Glomerular endothelial cell (primary cell): Measurements from ENCODE around the gene MLLT6. TPM values are rescaled to one million over a fixed set of nuclear protein-coding genes. Genes with fewer than 3 reads are reported as not detected.

Experiments
- DNase-seq: peaks from one replicate; pipeline ENCODE4 v3.0.0-alpha.2; 2011; ENCODE audit warnings: low read depth, low spot score; ENCODE audit errors: extremely low read depth
- total RNA-seq: library from RNA; depleted of rRNA; stranded (reverse); fragments of >200 nt; gene quantifications from 2 replicates; pipeline ENCODE4 v1.2.3, GENCODE V29; 2015

MLLT6 gene
- total RNA-seq, result 31.7 and 45.8 TPM in 2 replicates

DNA sequence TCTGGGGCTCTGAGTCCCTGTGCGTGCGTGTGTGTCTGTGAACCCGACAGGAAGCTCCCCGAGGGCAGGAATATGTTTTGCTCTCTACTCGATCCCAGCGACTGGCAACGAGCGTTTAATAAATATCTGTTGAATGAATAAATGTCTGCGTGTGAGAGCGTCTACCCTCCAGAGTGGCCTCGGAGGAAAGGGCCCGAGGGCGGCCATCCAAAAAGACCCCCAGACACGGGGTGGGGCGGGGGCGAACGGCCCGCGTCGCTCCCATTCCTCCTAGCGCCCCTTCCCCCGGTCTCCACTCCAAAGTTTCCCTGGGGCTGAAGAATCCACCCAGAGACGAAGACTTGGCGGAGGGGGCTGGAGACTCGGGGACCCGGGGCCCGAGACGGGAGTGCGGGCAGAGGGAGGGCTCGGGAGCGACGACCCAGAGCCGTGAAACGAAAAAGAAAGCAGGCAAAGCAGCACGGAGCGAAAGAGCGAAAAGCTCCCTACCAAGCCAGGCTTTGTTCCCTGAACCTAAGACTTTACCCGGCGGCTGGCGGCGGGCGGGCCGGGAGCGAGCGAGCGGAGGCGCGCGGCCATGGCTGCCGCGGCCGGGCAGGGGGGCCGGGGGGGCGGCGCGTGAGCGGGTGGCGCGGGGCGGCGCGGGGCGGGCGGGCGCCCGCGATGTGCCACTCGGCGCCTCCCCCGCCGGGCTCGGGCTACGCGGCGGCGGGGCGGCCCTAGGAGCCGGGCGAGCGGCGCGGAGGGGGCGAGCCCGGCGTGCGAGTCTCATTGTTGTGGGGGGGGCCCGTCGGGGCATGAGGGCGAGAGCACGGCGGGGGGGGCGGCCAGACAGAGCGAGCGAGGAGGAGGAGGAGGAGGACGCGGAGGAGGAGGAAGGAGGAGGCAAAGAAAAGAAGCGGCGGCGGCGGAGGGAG lies at the start of gene MLLT6:
Gene MLLT6, plus strand, starts transcription at position 668 of the 917 bp plus-strand sequence. CDS start 360 bp downstream, outside the sequence.
- no peak for DNase-seq

DNA sequence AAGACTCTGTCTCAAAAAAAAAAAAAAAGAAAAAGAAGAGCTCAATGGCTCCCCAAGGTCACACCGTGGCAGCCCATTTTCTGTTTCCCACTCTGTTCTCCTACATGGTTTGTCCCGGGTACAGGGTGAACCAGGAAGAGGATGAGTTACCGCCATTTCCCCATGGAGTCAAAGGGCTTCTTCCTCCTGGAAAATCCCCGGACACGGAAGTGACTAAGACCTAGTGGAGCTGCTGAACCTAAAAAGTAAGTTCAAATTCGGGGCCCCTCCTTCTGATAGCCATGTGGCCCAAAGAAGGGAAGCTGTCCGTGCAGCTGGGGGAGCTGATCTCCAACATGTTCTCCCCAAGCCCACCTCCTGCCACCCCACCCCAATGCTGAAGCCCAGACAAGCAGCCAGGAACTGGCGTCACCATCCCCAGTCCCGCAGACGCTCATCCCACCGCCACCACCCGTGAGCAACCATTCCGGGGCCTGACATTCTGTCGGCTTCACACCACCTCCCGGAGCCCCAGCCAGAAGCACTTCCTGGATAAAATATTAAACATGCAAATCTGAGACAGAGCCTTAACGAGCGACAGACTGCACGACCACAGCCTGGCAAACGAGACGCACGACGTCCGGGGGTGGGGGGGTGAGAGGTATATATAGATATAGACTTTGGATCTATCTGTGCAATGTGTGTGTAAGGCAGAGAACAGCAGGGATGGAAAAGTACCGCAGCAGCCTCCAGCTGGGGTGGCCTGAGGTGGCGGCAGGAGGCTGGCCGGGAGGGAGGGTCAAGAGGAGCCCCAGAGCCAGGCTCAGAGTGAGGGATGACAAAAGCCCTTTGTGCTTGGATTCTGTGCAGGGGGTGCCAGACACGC lies 47.9 kb upstream of the MLLT6 start:
- no peak for DNase-seq

DNA sequence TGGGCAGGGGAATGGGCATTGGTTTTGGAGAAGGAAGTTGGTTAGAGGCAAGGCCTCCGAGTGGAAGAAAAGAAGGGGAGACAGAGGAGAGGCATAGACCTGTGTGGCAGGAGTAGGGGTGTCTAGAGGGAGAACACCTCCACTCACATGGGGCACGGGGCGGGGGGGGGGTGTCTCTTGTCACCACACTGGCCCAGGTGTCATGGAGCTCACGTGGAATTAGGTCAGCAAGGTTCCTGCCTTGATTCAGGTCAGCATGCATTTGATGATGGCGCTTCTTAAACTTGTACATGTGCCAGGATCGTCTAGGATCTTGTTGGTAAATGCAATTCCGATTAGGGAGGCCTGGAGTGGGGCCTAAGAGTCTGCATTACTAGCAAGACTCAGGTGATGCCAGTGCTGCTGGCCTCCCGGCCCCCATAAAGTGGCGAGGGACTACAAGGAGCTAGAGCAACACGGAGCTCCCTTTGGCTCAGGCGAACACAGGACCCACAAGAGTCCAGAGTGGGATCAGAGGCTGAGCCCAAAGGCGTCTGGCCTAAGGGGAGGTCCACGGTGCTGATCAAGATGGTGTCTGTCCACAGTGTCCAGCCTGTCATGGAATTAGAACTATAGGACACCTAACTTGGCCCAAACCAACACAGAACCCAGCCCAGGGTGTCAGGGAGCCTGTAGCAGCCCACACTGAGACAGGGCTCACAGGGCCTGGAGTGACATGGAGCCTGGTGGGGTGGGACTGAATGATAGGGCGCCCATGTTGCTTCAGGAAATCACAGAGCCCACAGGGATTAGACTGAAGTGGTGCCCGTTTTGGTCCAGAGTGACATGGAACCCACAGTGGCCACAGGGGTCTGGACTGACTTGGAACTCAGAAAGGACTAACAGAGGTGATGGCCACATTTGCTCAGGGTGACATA lies 47.0 kb upstream of the MLLT6 start:
- DNase-seq, result no peak

DNA sequence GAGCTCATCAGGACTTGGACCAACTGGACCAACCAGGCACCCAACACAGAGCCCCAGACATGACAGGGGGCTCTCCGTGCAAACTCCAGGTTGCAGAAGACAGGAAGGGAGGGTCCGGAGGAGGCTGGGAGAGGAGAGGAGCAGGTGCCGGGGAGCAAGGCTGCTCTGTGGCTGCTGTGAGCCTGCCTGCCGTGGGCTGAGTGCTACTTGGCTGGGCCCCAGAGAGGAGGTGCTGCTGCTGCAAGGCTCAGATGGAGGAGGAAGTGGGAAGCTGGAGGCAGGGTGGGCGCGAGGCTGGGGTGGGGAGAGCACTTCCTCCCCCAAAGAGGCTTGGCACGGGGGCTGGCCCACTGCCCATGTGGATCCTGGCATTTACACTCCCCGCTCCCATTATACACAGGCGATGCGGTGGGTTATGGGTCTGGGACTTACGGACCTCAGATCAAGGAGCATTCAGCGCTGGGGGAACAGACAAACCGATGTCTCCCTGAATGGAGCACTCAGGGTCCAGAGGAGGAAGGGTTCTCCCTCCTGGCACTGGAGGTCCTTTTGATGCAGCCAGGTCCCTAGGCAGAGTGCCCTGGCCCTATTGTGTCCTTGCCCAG lies 46.2 kb upstream of the MLLT6 start:
- DNase-seq, result no peak

DNA sequence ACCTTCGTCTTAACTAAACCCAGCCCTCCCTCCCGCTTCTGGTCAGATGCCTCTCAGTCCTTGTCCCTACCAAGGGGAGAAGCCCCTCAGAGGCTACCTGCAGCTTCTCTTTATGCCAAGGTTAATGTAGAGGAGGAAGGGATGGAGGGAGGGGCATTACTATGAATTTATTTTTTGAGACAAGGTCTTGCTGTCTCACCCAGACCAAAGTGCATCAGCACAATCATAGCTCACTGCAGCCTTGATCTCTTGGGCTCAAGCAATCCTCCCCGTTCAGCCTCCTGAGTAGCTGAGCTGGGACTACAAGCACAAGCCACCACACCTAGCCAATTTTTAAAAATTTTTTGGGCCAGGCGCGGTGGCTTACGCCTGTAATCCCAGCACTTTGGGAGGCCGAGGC lies 45.7 kb upstream of the MLLT6 start:
- DNase-seq, result no peak

DNA sequence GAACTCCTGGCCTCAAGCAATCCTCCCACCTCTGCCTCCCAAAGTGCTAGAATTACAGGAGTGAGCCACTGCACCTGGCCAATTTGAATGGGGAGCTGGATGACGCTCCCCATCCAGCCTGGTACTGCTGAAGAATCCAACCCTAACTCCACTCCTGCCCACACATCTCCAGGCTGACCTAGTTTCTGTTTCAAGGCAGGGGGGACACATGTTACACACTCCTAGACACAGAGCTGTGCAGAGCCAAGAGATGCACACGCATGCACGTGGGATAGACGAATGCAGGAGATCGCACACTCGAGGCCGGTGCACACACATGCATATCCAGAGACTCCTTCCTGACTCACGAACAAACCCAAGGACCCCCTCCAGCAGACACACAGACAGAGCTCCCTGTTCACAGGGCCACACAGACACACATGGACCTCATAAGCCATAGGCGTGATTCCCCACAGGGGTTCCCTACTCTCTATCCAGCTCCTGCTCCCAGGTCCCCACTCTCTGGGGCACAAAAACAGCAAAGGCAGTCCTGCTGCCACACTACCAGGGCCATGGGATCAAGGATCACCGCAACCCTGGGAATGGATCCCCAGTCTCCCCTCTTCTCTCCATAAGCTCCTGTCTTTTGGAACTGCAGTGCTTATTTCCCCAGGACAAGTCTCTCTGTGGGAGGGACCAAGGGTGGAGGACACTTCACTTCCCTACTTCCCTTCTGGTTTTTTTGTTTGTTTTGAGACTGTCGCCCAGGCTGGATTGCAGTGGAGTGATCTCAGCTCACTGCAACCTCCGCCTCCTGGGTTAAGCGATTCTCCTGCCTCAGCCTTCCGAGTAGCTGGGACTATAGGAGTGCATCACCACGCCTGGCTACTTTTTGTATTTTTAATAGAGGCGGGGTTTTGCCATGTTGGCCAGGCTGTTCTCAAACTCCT lies 44.7 kb upstream of the MLLT6 start:
- no peak for DNase-seq

DNA sequence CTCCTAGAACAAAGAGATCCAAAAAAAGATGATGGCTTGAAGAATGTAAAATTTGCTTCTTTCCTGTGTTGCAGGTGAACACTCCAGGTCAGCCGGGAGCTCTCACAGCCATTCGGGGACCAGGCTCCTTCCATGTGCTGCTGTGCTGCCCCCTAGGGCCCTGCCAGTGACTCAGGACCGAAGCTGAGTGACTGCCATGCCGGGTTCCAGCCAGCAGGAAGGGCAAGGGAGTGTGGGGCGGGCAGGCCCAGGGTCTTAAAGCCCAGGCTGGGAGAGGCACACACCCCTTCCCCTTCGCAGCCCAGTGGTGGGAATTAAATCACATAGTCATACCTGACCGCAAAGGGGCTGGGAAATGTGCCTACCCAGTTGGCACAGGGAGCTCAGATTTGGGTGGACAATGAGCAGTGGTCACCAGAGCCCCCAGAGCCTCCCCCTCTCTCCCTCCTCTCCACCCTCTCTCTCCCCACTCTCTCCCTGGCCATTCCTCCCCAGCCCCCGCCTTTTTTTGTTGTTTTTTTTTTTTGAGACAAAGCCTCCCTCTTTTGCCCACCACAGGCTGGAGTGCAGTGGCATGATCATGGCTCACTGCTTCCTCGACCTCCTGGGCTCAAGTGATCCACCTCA lies 41.8 kb upstream of the MLLT6 start:
- no peak for DNase-seq

DNA sequence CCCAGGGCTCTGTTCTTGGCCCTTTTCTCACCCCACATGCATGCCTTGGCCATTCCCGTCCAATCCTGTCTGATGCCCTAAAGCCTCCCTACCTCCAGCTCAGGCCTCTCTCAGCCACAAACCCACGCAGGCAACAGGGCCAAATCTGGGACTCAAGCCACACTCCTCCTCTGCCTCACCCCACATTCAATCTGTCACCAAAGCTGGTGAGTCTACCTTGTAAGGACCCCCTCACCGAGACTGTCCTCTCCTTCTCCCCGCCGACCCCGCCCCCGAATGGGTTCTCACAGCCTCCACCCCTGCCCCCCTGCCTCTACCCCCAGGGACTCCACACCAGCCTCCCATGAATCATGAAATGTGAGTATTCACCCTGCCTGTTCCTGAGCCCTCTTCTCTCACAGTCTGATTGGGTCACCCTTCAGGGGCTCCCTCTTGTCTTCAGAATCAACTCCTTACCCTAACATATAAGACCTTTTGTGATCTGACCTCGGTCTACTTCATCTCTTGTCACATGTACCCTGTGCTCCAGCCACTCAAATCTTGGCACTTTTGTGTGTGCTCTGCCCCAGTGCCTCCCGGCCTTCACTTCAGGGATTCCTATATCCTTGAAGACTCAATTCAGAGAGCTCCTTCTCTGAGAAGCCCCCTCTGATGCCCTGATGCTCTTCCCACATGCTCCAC lies 41.0 kb upstream of the MLLT6 start:
- no peak for DNase-seq

DNA sequence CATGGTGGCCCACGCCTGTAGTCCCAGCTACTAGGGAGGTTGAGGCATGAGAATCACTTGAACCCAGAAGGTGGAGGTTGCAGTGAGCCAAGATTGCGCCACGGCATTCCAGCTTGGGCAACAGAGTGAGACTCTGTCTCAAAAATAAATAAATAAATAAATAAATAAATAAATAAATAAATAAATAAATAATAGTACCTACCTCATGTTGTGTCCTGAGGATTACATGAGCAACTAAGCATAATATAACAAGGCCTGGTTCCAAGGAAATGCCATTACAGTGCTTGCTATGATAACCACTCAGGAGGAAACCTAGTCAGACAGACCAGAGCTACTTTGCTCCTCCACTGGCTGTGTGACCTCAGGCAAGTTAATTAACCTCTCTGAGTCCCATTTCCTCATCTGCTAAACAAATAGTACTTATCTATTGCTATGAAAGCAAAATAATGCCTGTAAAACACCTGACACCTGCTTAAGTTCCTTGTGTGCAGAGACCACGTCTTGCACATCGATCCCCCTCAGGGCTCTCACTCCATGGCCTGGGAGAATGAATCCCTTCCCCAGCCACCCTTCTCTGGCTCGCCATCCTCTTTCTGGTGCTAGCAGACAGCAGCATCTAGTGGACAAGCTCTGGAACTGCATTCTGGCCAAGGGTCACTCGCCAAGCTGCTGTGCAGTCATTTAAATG lies 37.8 kb upstream of the MLLT6 start:
- peak; percentile 44 for DNase-seq

DNA sequence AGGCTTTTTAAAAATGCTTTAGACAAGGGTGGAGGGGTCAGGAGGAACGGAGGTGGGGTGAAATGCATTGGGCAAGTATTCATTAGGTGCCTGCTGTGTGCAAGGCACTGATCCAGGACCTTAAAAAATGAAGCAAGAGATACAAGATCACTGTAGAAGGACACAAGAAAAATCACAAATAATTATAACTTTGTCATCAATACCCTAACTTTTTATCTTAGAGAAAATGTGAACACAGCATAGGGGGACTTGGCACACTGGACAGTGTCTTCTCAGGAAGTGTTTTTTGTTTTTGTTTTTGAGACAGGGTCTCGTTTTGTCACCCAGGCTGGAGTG lies 37.3 kb upstream of the MLLT6 start:
- DNase-seq, result no peak

DNA sequence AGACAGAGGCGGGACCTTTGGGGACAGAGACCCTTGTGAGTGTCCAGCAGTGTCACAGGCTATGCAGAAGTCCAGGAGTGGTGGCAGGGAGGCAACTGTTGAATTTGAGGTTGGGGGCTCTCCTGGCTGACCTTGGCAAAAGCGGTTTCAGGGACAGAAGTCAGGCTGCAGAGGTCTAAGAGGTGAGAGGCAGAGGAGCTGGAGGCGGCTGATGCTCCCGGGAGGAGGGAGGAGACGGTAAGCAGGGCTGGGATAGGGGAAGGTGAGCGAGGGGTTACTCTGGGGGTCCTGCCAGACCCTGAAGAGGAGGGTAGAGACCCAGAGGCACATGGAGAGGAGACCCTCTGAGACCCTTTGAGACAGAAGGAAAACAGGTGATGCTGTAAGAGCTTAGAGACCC lies 35.6 kb upstream of the MLLT6 start:
- DNase-seq, result no peak

DNA sequence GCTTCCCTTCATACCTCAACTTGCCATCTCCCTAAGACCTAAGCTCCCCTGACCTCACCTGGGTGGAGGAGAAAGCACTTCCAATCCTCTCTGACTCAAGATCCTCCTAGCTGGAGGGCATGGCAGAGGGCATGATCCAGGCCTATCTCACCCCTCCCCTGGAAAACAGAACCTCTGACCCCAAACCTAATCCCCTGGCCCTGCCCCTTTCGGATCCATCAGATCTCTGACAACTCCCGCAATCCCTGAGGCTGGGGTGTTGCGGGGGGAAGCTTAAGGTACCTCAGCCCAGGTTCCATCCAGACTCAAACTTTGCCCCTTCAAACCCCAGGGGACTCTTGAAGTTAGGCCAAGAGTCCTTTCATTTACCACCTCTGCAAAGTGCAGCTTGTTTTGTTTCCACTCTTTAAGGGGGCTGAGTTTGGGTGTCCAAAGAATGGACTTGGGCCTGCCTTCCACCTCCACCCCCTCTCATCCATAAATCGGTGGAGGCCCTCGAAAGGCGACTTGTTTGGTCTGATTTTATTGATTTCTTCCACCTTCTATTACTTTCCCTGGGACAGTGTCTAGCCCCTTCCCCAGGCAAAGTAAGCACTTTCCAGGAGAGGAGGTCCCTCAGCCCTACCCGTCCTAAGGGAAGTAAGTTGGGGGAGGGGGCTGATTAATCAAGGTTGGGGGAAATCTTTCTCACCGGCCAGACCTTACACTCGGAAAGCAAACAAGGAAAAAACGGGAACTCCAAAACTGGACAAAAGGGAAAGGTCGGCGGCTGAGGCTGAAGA lies 32.9 kb upstream of the MLLT6 start:
- no peak for DNase-seq

DNA sequence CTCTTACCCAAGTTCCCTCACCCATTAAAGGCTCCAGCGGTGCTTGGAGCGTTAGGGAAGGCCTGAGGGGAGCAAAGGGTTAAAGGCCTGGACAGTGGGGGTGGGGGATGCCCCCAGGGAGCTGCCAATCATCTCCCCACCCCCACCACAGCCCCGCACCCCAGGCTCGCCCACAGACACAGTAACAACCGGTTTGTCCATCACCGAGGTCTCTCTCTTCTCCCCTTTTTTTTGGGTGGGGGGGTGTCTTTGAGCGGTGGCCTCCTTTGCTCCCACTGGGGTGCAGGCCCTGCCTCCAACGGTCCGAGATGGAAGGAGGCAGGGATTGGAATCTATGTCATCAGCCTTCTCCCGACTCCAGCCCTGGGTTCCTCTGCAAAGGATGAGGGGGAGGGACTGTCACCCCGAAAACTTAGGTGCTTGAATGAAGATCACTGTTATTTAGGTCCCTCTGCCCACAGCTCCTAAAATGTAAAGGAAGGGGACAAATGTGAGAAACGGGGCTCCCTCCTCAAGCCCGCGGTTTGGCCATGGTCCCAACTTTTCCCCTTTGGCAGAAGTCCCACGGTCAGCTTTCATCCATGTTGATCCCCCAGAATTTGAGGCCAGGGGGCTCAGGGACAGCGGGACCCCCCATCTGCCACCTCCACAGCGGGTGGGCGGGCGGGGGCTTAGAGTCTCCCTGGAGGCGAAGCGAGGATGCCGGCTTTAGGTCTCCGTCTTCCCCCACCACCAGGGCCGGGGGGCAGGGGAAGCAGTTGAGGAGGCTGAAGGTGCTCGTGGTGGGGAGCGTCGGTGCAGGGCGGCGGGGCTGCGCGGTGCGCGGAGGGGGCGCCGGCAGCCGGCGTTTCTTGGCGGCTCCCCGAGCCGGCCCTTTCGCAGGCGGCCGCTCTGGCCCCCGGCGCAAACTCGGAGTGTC lies 32.0 kb upstream of the MLLT6 start:
- no peak for DNase-seq

DNA sequence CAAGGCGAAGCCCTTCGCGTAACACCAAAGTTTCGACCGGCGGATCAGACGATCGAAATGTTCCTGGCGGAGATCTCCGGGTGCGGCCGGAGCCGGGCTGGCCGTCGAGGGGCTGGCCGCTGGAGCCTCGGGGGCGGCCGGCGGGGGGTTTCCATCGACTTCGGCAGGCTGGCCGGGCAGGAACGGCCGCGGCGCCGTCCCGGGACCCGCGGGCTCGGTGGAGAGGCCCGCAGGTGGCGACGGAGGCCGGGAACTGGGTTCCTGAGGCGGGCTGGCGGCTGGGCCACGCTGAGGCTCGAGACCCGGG lies 31.4 kb upstream of the MLLT6 start:
- DNase-seq, result no peak

DNA sequence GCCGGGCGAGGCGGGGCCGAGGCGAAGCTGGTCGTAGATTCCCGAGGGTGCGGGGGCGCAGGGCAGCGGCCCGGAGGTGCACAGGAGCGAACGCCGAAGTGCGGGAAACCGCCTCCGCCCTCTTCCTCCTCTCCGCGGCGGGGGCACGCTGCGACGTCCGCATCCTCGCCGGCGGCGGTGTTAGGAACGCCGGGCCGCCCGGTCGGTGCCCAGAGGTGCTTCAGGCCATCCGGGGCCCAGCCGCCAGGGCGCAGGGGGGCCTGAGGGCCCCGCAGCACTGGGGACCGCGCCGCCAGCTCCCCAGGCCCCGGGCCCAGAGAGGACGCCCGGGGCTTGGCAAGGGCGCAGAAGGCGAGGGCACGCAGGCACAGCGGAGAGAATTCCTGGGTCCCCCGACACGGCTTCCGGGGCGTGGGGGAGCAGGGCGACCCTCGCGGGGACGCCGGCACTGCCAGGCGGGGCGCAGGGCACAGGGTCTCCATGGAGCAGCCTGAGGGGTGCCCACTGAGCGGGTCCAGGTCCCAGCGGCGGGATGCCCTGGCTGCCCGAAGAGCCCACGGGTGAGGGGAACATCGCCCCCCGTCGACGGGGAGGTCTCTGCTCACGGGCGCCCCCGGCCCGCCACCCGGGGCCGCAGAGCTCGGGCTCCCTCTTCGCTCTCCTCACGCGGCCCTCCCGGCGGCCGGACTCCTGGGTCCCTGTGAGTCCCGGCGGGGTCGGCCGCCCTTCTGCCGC lies 30.9 kb upstream of the MLLT6 start:
- DNase-seq, result no peak
